ENCODE data around the gene C1RL. TPM values are rescaled to one million over a fixed set of nuclear protein-coding genes. Genes with fewer than 3 reads are reported as not detected.
A peak's percentile ranks its signal among the peaks of the same experiment; 100 is the strongest.

The C1RL gene
- total and polyA plus RNA-seq, 4 experiments from 2014 or later = 4.9 to 33.6 (median 20.1) TPM

DNA sequence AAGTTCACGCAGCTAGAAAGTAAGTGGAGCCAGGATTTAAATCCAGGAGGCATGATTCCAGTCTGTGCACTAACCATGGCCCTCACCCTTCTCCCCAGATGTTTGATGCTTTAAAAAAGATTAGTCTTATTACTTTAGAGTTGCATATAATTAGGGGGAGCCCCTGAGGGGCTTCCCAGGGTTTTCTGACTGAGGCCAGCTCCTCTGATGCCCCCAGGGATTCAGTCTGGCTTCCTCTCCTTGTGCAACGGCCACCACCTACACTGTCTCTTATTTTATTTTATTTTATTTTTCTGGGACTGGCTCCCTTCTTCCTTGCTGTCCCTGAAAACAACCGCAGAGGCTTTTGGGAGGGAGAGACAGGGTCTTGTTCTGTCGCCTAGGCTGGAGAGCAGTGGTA, 43.8 kb upstream of the C1RL start:
- ChIA-PET CTCF (ENCODE audit: partially characterized antibody) (no interaction called here), POLR2A (ENCODE audit: partially characterized antibody) (interaction anchor here (1.0 kb wide), 1 partner anchor 29 kb away, joined by 3 read pairs; no protein-coding TSS in a partner anchor)
- H3K4me3 Mint-ChIP-seq = no peak overlapping the region
- peaks cover 44 to 85% of the 10 kb centered on the region in 2 donors for H3K36me3 Mint-ChIP-seq
- H3K4me3 ChIP-seq (ENCODE audit: low read length in 2 of 2) = no peak overlapping the region
- no peaks in the 10 kb centered on the region for H3K9me3 ChIP-seq (ENCODE audit: control insufficient read depth in 1 of 2, low read length in 2 of 2)
- intact Hi-C loops (cut with micrococcal nuclease) = no loop called here
- H3K27me3 ChIP-seq (ENCODE audit: insufficient read depth, low read length) = no peaks in the 10 kb centered on the region
- no peak overlapping the region for H3K27ac Mint-ChIP-seq
- no peak for DNase-seq
- H3K27ac ChIP-seq (ENCODE audit: low read depth, low read length) = no peak overlapping the region
- H3K4me1 ChIP-seq (ENCODE audit: insufficient read depth, low read length) = no peaks in the 10 kb centered on the region
- no peaks in the 10 kb centered on the region for H3K9me3 Mint-ChIP-seq
- peaks cover 51% of the 10 kb centered on the region for H3K36me3 ChIP-seq (ENCODE audit: insufficient read depth, low read length)
- no peaks in the 10 kb centered on the region for H3K4me1 Mint-ChIP-seq
- H3K27me3 Mint-ChIP-seq = no peaks in the 10 kb centered on the region

DNA sequence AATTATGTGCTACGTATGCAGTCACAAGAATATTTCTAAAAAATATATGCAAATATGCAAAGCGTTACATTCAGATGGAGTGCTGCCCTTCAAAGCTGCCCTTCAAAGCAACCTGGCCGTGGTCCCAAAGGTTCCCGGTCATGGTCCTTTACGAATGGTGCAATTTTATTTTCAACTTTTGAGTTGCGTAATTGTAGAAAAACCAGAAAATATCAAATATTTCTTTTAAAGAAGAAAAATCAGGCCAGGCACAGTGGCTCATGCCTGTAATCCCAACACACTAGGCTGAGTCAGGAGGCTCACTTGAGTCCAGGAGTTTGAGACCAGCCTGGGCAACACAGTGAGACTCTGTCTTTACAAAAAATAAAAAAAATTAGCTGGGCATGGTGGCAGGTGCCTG, 42.5 kb upstream of the C1RL start:
- H3K9me3 ChIP-seq (ENCODE audit: control insufficient read depth in 1 of 2, low read length in 2 of 2) = no peaks in the 10 kb centered on the region
- no peak overlapping the region for H3K27ac ChIP-seq (ENCODE audit: low read depth, low read length)
- H3K4me1 Mint-ChIP-seq = no peaks in the 10 kb centered on the region
- DNase-seq = no peak
- H3K27ac Mint-ChIP-seq = no peak overlapping the region
- H3K27me3 Mint-ChIP-seq = no peaks in the 10 kb centered on the region
- no peak overlapping the region for H3K4me3 ChIP-seq (ENCODE audit: low read length in 2 of 2)
- H3K4me1 ChIP-seq (ENCODE audit: insufficient read depth, low read length) = no peaks in the 10 kb centered on the region
- H3K27me3 ChIP-seq (ENCODE audit: insufficient read depth, low read length) = no peaks in the 10 kb centered on the region
- H3K9me3 Mint-ChIP-seq = no peaks in the 10 kb centered on the region
- H3K36me3 ChIP-seq (ENCODE audit: insufficient read depth, low read length) = peaks cover 51% of the 10 kb centered on the region
- ChIA-PET POLR2A (ENCODE audit: partially characterized antibody) (no interaction called here), CTCF (ENCODE audit: partially characterized antibody) (no interaction called here)
- peaks cover 49 to 82% of the 10 kb centered on the region in 2 donors for H3K36me3 Mint-ChIP-seq
- H3K4me3 Mint-ChIP-seq = no peak overlapping the region
- intact Hi-C loops (cut with micrococcal nuclease) = no loop called here

DNA sequence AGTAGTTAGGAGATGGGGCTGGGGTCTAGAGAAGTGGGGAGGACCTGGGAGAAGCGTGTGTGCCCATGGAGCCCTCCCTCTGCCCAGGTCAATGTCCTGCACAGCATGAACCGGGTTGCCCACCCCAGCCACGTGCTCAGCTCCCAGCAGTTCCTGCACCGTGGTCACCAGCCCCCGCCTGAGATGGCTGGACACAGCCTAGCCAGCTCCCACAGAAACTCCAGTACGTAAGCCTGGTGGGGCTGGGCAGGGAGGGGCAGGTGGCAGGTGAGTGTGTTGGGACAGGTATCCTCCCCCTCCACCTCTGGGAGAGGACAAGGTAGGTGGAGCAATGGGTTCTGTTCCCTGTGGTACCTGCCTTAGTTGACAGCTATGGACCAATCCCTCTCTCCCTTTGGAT, 41.8 kb upstream of the C1RL start:
- H3K27me3 Mint-ChIP-seq = no peaks in the 10 kb centered on the region
- H3K4me1 ChIP-seq (ENCODE audit: insufficient read depth, low read length) = no peaks in the 10 kb centered on the region
- H3K27ac ChIP-seq (ENCODE audit: low read depth, low read length) = no peak overlapping the region
- intact Hi-C loops (cut with micrococcal nuclease) = no loop called here
- ChIA-PET CTCF (ENCODE audit: partially characterized antibody) (interaction anchor here (1.0 kb wide), 1 partner anchor 9 kb away, joined by 5 read pairs; no protein-coding TSS in a partner anchor), POLR2A (ENCODE audit: partially characterized antibody) (interaction anchor here (0.9 kb wide), 1 partner anchor 11 kb away, joined by 3 read pairs; no protein-coding TSS in a partner anchor)
- H3K27ac Mint-ChIP-seq = no peak overlapping the region
- DNase-seq = no peak
- H3K4me3 Mint-ChIP-seq = no peak overlapping the region
- peaks cover 54 to 81% of the 10 kb centered on the region in 2 donors for H3K36me3 Mint-ChIP-seq
- no peaks in the 10 kb centered on the region for H3K9me3 Mint-ChIP-seq
- H3K4me1 Mint-ChIP-seq = no peaks in the 10 kb centered on the region
- H3K9me3 ChIP-seq (ENCODE audit: control insufficient read depth in 1 of 2, low read length in 2 of 2) = no peaks in the 10 kb centered on the region
- H3K36me3 ChIP-seq (ENCODE audit: insufficient read depth, low read length) = peaks cover 51% of the 10 kb centered on the region
- no peak overlapping the region for H3K4me3 ChIP-seq (ENCODE audit: low read length in 2 of 2)
- H3K27me3 ChIP-seq (ENCODE audit: insufficient read depth, low read length) = no peaks in the 10 kb centered on the region

DNA sequence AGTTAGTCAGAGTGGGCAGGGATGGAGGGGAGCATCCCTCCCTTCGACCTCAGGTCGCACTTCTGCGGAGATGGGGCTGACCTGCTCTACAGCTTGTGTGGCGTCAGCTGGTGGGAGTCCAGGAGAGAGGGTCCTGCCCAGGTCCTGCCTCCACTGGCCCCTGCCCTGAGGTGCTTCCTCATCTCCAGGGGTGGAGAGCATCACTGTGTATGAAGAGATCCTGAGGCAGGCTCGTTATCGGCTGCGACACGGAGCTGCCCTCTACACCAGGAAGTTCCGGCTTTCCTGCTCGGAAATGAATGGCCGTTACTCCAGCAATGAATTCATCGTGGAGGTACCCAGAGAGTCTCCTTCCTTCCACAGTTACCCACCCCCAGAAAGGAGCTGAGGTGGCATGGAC, 41.3 kb upstream of the C1RL start:
- Mint-ChIP-seq H3K4me1 (no peaks in the 10 kb centered on the region), H3K27ac (no peak overlapping the region), H3K27me3 (no peaks in the 10 kb centered on the region), H3K9me3 (no peaks in the 10 kb centered on the region), H3K4me3 (no peak overlapping the region), H3K36me3 (peaks cover 57 to 81% of the 10 kb centered on the region in 2 donors)
- no peaks in the 10 kb centered on the region for H3K9me3 ChIP-seq (ENCODE audit: control insufficient read depth in 1 of 2, low read length in 2 of 2)
- CTCF ChIA-PET (ENCODE audit: partially characterized antibody) = interaction anchor here (1.0 to 1.2 kb wide), 2 partner anchors 8 to 11 kb away, joined by 3 to 5 read pairs; no protein-coding TSS in a partner anchor
- H3K27ac ChIP-seq (ENCODE audit: low read depth, low read length) = no peak overlapping the region
- intact Hi-C loops (cut with micrococcal nuclease) = no loop called here
- H3K4me1 ChIP-seq (ENCODE audit: insufficient read depth, low read length) = no peaks in the 10 kb centered on the region
- peaks cover 51% of the 10 kb centered on the region for H3K36me3 ChIP-seq (ENCODE audit: insufficient read depth, low read length)
- H3K4me3 ChIP-seq (ENCODE audit: low read length in 2 of 2) = no peak overlapping the region
- no peaks in the 10 kb centered on the region for H3K27me3 ChIP-seq (ENCODE audit: insufficient read depth, low read length)
- no peak for DNase-seq
- POLR2A ChIA-PET (ENCODE audit: partially characterized antibody) = interaction anchor here (0.9 kb wide), 1 partner anchor 12 kb away, joined by 3 read pairs; no protein-coding TSS in a partner anchor

DNA sequence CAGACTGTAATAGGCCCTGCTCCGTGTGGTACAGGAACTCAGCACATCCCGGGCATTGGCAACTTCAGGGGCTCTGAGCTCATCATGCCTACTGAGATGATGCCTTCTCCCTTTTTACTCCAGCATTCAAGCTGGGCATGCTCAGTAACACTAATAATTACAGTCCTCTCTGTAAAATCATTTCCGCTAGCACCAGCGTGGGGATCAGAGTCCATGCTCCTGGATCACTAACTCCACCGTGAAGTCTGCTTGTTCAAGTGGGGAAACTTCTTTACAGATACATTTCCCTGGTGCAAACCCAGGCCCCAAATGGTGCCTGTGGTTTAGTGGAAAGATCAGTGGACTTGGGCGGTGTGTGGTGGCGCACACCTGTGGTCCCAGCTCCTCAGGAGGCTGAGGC, 37.9 kb upstream of the C1RL start:
- no peak overlapping the region for H3K4me3 Mint-ChIP-seq
- Histone ChIP-seq H3K4me3 (ENCODE audit: low read length in 2 of 2) (no peak overlapping the region), H3K27me3 (ENCODE audit: insufficient read depth, low read length) (no peaks in the 10 kb centered on the region), H3K9me3 (ENCODE audit: control insufficient read depth in 1 of 2, low read length in 2 of 2) (no peaks in the 10 kb centered on the region), H3K36me3 (ENCODE audit: insufficient read depth, low read length) (peaks cover 45% of the 10 kb centered on the region), H3K27ac (ENCODE audit: low read depth, low read length) (no peak overlapping the region), H3K4me1 (ENCODE audit: insufficient read depth, low read length) (no peaks in the 10 kb centered on the region)
- H3K27ac Mint-ChIP-seq = no peak overlapping the region
- ChIA-PET POLR2A (ENCODE audit: partially characterized antibody) (no interaction called here), CTCF (ENCODE audit: partially characterized antibody) (interaction anchor here (1.2 to 8.5 kb wide), 3 partner anchors 18 to 182 kb away, joined by 3 to 42 read pairs (median 17); no protein-coding TSS in a partner anchor)
- intact Hi-C loops (cut with micrococcal nuclease) = no loop called here
- no peaks in the 10 kb centered on the region for H3K27me3 Mint-ChIP-seq
- peaks cover 45 to 77% of the 10 kb centered on the region in 2 donors for H3K36me3 Mint-ChIP-seq
- H3K4me1 Mint-ChIP-seq = peaks cover 0 to 9% (median 1%) of the 10 kb centered on the region in 4 donors
- no peaks in the 10 kb centered on the region for H3K9me3 Mint-ChIP-seq
- DNase-seq = no peak

DNA sequence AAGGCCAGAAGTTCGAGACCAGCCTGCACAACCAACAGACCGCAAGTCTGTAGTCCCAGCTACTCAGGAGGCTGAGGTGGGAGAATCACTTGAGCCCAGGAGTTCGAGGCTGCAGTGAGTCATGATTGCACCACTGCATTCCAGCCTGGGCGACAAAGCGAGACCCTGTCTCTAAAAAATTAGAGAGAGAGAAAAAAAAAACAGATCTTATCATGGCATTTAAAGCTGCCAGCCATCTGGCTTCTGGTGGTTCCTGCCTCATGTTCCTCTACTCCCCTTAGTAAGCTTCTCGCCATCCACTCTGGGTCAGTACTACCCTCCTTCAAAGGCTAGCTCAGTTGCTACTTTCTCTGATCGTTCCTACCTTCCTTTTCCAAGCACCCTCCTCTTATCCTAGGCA, 37.2 kb upstream of the C1RL start:
- no peaks in the 10 kb centered on the region for H3K9me3 Mint-ChIP-seq
- ChIA-PET CTCF (ENCODE audit: partially characterized antibody) (interaction anchor here (1.2 to 8.5 kb wide), 5 partner anchors 10 to 491 kb away, joined by 3 to 42 read pairs (median 17); partner anchors contain the start of gene PEX5), POLR2A (ENCODE audit: partially characterized antibody) (no interaction called here)
- Histone ChIP-seq H3K4me1 (ENCODE audit: insufficient read depth, low read length) (no peaks in the 10 kb centered on the region), H3K27ac (ENCODE audit: low read depth, low read length) (no peak overlapping the region), H3K4me3 (ENCODE audit: low read length in 2 of 2) (no peak overlapping the region), H3K36me3 (ENCODE audit: insufficient read depth, low read length) (peaks cover 41% of the 10 kb centered on the region), H3K27me3 (ENCODE audit: insufficient read depth, low read length) (no peaks in the 10 kb centered on the region), H3K9me3 (ENCODE audit: control insufficient read depth in 1 of 2, low read length in 2 of 2) (no peaks in the 10 kb centered on the region)
- H3K36me3 Mint-ChIP-seq = peaks cover 51 to 81% of the 10 kb centered on the region in 2 donors
- H3K27ac Mint-ChIP-seq = peak overlapping the region in 2 of 7 donors; percentile 30 to 65
- H3K27me3 Mint-ChIP-seq = no peaks in the 10 kb centered on the region
- DNase-seq = no peak
- H3K4me1 Mint-ChIP-seq = peaks cover 0 to 12% (median 2%) of the 10 kb centered on the region in 4 donors
- no peak overlapping the region for H3K4me3 Mint-ChIP-seq
- intact Hi-C loops (cut with micrococcal nuclease) = no loop called here

DNA sequence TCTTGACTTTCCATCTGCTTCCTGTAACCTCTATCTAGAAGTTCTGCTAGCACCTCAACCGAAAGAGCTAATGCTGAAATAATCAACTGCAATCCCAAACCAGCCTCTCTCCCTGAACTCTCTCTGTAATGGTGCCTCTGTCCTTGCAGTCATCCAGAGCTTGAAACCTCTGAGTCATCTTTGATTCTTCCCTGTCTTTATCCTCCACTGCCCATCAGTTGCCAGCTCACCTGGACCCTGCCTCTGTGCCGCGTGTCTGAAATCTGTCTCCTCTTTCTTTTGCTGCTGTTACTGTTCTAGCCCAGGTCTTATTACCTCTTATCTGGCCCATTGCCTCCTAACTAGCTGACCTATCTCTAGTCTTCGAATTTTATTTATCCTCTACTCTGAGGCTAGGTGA, 36.7 kb upstream of the C1RL start:
- H3K27me3 Mint-ChIP-seq = no peaks in the 10 kb centered on the region
- H3K9me3 ChIP-seq (ENCODE audit: control insufficient read depth in 1 of 2, low read length in 2 of 2) = no peaks in the 10 kb centered on the region
- H3K36me3 Mint-ChIP-seq = peaks cover 50 to 83% of the 10 kb centered on the region in 2 donors
- H3K4me1 Mint-ChIP-seq = peaks cover 0 to 12% (median 2%) of the 10 kb centered on the region in 4 donors
- peak overlapping the region in 2 of 7 donors; percentile 5 to 13 for H3K27ac Mint-ChIP-seq
- intact Hi-C loops (cut with micrococcal nuclease) = no loop called here
- POLR2A ChIA-PET (ENCODE audit: partially characterized antibody) = no interaction called here
- no peaks in the 10 kb centered on the region for H3K9me3 Mint-ChIP-seq
- CTCF ChIA-PET (ENCODE audit: partially characterized antibody) = interaction anchor here (0.7 to 8.5 kb wide), 9 partner anchors 8 to 492 kb away, joined by 3 to 42 read pairs (median 8); partner anchors contain the start of genes C1RL and PEX5
- H3K4me1 ChIP-seq (ENCODE audit: insufficient read depth, low read length) = no peaks in the 10 kb centered on the region
- no peak for DNase-seq
- no peaks in the 10 kb centered on the region for H3K27me3 ChIP-seq (ENCODE audit: insufficient read depth, low read length)
- H3K27ac ChIP-seq (ENCODE audit: low read depth, low read length) = no peak overlapping the region
- H3K4me3 Mint-ChIP-seq = no peak overlapping the region
- no peak overlapping the region for H3K4me3 ChIP-seq (ENCODE audit: low read length in 2 of 2)
- peaks cover 36% of the 10 kb centered on the region for H3K36me3 ChIP-seq (ENCODE audit: insufficient read depth, low read length)

Data from CD4-positive, alpha-beta memory T cell (primary cell).